Spleen (tissue), 11 donors: ENCODE measurements around the gene KDM8. TPM values are rescaled to one million over a fixed set of nuclear protein-coding genes. Genes with fewer than 3 reads are reported as not detected.

Source experiments
- DNase-seq: peaks from one replicate; pipeline ENCODE4 v3.0.0-alpha.2; 2020
- H3K27ac ChIP-seq, 8 donors: fragments of 200-600 bp; sonication (generic) in 7 of 8; 1 replicate in 4 of 8; 2 replicates in 4 of 8; pipeline versions ENCODE4 v1.5.0 to v1.8.0; 2016 to 2021; ENCODE audit warnings: inconsistent platforms in 4 of 8, mild to moderate bottlenecking in 4 of 8, moderate library complexity in 1 of 8
- H3K27me3 ChIP-seq, 7 donors: fragments of 200-600 bp; sonication (generic) in 6 of 7; replicated peaks in 1 of 7; 1 replicate in 4 of 7; 2 replicates in 3 of 7; pipeline versions ENCODE4 v1.5.0 to v1.8.0; 2016 to 2021; ENCODE audit warnings: inconsistent platforms in 3 of 7, mild to moderate bottlenecking in 1 of 7
- H3K36me3 ChIP-seq, 6 donors: fragments of 200-600 bp; sonication (generic) in 5 of 6; 1 replicate in 4 of 6; 2 replicates in 2 of 6; pipeline versions ENCODE4 v1.5.0 to v1.8.0; 2016 to 2021; ENCODE audit warnings: inconsistent platforms in 2 of 6
- H3K4me1 ChIP-seq, 6 donors: fragments of 200-600 bp; sonication (generic) in 5 of 6; 1 replicate in 3 of 6; 2 replicates in 3 of 6; pipeline versions ENCODE4 v1.5.0 to v1.8.0; 2016 to 2021; ENCODE audit warnings: inconsistent platforms in 3 of 6
- H3K4me3 ChIP-seq, 8 donors: fragments of 200-600 bp; sonication (generic) in 7 of 8; 1 replicate in 4 of 8; 2 replicates in 4 of 8; pipeline versions ENCODE4 v1.5.0 to v1.8.0; 2016 to 2021; ENCODE audit warnings: inconsistent platforms in 4 of 8, mild to moderate bottlenecking in 4 of 8, moderate library complexity in 2 of 8
- H3K9me3 ChIP-seq, 8 donors: fragments of 200-600 bp; sonication (generic) in 7 of 8; 1 replicate in 4 of 8; 2 replicates in 4 of 8; pipeline versions ENCODE4 v1.5.0 to v1.8.0; 2016 to 2021; ENCODE audit warnings: inconsistent platforms in 4 of 8
- POLR2A ChIP-seq, 3 donors: fragments of 450-650 bp; IDR thresholded peaks; one replicate each; pipeline ENCODE4 v1.5.1; 2017; ENCODE audit warnings: antibody characterized with exemption in 3 of 3, mild to moderate bottlenecking in 1 of 3
- POLR2AphosphoS5 ChIP-seq, 3 donors: sonication (generic); formaldehyde crosslinking; IDR thresholded peaks; one replicate each; pipeline ENCODE4 v1.5.1; 2017; ENCODE audit warnings: antibody characterized with exemption in 3 of 3
- WGBS, 5 donors: extraction: QIAGEN DNeasy Blood & Tissue Kit in 3 of 5; methylation state at CpG; one replicate each; pipeline versions ENCODE4 v1.1.5 to v1.1.7; 2013 to 2018; 5-methylcytosine and 5-hydroxymethylcytosine counted together
- intact Hi-C: fragments of 100-400 bp; cut with DNase I; formaldehyde crosslinking; loops from one replicate; pipeline ENCODE4 v1.15.0; 2023; ENCODE audit warnings: low total_unique reads
- polyA plus RNA-seq, 3 donors: library from polyadenylated mRNA; stranded (reverse); fragments of 200-250 nt; gene quantifications; one replicate each; pipeline ENCODE4 v1.2.1, GENCODE V29; 2013
- total RNA-seq, 7 donors: library from RNA; depleted of rRNA in 3 of 7; stranded (reverse); fragments of >200 nt in 3 of 7; fragmentation: NEBNext Ultra II Directional in 4 of 7; extraction: Animal tissue kit (Norgen Biotek cat#: 25700) in 4 of 7; gene quantifications; one replicate each; pipeline versions ENCODE4 v1.1.0 to v1.2.1, GENCODE V29; 2016 to 2021
- TF ChIP-seq, protein P1 (sequence below), 11 experiments: fragments of 200-600 bp in 7 of 11; fragments of 450-650 bp in 4 of 11; sonication (generic) in 4 of 11; IDR thresholded peaks in 8 of 11; conservative IDR thresholded peaks in 3 of 11; 1 replicate in 7 of 11; 2 replicates in 4 of 11; pipeline versions ENCODE4 v1.4.0 to v1.8.0; 2016 to 2021; ENCODE audit warnings: antibody characterized with exemption in 11 of 11, inconsistent platforms in 4 of 11, mild to moderate bottlenecking in 1 of 11
- donor health status: healthy with polysubstance abuse.
- donor health status: DM: no; HTN: no; CAD: no; lungs with moderate emphysema.
- donor health status: DM: no; HTN: no; CAD: no.
- donor health status: Bipolar disorder and iron deficiency.
- donor health status: healthy.
- donor health status: DM: no; HTN: no; CAD: no.
- donor health status: DM: yes; HTN: yes; CAD: no.

KDM8 gene
- total and polyA plus RNA-seq, 10 donors, result 5.2 to 14.7 (median 9.6) TPM

DNA sequence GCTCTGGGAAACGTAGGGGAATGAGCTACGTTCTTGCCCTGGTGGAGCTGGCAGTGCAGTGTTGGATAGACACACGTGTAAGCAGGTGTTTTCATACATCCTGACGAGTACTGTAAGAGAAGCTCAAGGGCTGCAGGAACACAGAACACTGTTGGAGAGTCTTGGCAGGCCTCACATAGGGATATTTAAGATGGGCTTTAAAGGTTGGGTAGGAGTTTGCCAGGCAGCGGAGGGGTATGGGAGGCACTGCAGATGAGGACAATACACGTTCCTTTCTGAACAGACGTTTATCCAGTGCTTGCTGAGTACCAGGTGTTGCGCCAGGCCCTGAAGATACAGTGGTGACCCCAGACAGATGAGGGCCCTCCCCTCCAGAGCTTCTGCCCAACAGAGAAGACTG is 6.3 kb downstream of the KDM8 start:
- WGBS, 5 donors, result 90 to 95% (median 94%) methylated on average over 8 of the region's 8 CpGs
- H3K27ac ChIP-seq, result no peak overlapping the region
- no peak for TF ChIP-seq POLR2A (IDR thresholded peaks at IDR 0.05)
- DNase-seq, result no peak
- peaks cover 2 to 16% (median 6%) of the 10 kb centered on the region in 6 donors for H3K4me1 ChIP-seq
- intact Hi-C loops, result no loop called here
- no peak overlapping the region for H3K4me3 ChIP-seq
- no peaks in the 10 kb centered on the region for H3K9me3 ChIP-seq
- H3K36me3 ChIP-seq, result peaks cover 3 to 68% (median 31%) of the 10 kb centered on the region in 6 donors
- no peaks in the 10 kb centered on the region for H3K27me3 ChIP-seq

DNA sequence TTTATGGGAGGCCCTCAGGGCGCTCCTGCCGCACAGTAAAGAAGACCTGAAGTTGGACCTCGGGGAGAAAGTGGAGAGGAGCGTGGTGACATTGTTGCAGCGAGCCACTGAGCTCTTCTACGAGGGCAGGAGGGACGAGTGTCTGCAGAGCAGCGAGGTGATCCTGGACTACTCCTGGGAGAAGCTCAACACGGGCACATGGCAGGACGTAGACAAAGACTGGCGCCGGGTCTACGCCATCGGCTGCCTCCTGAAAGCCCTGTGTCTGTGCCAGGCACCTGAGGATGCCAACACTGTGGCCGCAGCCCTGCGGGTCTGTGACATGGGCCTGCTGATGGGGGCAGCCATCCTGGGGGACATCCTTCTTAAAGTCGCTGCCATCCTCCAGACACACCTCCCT is 6.8 kb downstream of the KDM8 start:
- peaks cover 0 to 10% (median under 1%) of the 10 kb centered on the region in 6 donors for H3K4me1 ChIP-seq
- 92 to 97% (median 96%) methylated on average over 14 to 17 of the region's 17 CpGs for WGBS, 5 donors
- no peaks in the 10 kb centered on the region for H3K9me3 ChIP-seq
- TF ChIP-seq POLR2AphosphoS5 (IDR thresholded peaks at IDR 0.05) (no peak), POLR2A (IDR thresholded peaks at IDR 0.05) (no peak)
- TF ChIP-seq, protein P1, sequence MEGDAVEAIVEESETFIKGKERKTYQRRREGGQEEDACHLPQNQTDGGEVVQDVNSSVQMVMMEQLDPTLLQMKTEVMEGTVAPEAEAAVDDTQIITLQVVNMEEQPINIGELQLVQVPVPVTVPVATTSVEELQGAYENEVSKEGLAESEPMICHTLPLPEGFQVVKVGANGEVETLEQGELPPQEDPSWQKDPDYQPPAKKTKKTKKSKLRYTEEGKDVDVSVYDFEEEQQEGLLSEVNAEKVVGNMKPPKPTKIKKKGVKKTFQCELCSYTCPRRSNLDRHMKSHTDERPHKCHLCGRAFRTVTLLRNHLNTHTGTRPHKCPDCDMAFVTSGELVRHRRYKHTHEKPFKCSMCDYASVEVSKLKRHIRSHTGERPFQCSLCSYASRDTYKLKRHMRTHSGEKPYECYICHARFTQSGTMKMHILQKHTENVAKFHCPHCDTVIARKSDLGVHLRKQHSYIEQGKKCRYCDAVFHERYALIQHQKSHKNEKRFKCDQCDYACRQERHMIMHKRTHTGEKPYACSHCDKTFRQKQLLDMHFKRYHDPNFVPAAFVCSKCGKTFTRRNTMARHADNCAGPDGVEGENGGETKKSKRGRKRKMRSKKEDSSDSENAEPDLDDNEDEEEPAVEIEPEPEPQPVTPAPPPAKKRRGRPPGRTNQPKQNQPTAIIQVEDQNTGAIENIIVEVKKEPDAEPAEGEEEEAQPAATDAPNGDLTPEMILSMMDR (IDR thresholded peaks at IDR 0.05 in 8 of 11, conservative IDR thresholded peaks at IDR 0.05 in 3 of 11), result no peak
- H3K27ac ChIP-seq, result no peak overlapping the region
- DNase-seq, result no peak
- intact Hi-C loops, result no loop called here
- no peak overlapping the region for H3K4me3 ChIP-seq
- peaks cover 3 to 74% (median 37%) of the 10 kb centered on the region in 6 donors for H3K36me3 ChIP-seq
- H3K27me3 ChIP-seq, result no peaks in the 10 kb centered on the region

DNA sequence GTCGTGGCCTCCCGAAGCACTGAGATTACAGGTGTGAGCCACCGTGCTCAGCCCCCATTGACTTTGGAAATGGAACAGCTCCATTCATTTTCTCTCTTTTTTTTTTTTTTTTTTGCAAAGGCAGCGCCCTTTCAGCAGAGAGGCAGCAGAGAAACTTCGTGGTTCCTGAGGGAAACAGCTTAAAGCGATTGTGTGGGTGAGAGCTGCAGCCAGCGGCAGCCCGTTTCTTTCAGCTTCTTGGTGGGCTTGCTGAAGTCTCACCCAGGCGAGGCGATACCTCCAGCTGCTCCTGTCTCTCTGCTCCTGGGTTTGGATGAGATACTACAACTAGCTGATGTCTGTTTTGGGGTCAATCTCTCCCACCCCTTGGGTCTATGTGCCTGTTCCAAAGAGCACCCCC is 7.7 kb downstream of the KDM8 start:
- Histone ChIP-seq H3K4me3 (no peak overlapping the region), H3K4me1 (peaks cover 0 to 2% (median 0%) of the 10 kb centered on the region in 6 donors), H3K27me3 (no peaks in the 10 kb centered on the region), H3K36me3 (peaks cover 3 to 82% (median 46%) of the 10 kb centered on the region in 6 donors), H3K27ac (no peak overlapping the region), H3K9me3 (no peaks in the 10 kb centered on the region)
- WGBS, 5 donors, result 81 to 92% (median 88%) methylated on average over 10 of the region's 10 CpGs
- no peak for DNase-seq
- TF ChIP-seq, protein P1 (IDR thresholded peaks at IDR 0.05 in 8 of 11, conservative IDR thresholded peaks at IDR 0.05 in 3 of 11), result no peak
- TF ChIP-seq POLR2A (IDR thresholded peaks at IDR 0.05) (no peak), POLR2AphosphoS5 (IDR thresholded peaks at IDR 0.05) (no peak)
- intact Hi-C loops, result no loop called here

DNA sequence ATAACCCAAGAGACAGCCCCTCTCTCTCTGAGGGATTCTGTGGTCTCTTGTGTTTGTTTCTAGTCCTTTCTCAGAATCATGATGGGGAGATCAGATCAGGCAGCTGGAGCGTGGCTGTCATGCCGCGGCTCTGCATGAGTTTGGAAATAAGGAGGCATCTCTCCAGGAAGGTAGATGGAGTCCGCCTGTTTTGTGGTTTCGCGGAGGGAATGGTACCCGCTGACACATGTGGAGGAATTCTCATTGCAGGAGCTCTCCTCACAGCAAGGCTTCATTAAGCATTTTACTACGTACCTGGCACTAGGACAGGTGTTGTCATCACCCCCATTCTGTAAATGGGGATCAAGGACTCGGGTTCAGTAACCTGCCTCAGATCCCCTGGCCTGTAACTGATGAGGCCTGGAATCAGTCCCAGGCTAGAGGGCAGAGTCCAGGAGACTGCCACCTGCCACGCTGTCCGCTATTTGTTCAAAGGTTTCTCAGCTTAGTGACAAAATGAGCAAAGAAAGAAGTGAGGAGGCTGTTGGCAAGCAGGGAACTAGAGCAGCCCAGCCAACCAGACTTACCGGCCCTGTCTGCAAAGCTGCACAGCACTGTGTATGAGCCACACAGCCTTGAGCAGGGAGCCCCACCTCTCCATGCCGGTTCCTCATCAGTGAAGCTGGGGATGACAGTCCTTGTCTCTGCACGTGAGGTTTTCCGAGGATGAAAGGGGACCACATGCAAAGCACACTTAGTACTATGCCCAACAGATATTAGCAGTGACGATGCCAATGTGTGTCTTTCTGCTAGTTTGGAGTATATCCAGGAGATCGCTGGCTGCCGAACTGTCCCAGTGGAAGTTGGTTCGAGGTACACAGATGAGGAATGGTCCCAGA is 11.0 kb downstream of the KDM8 start:
- DNase-seq, result peak; percentile 45
- intact Hi-C loops, result no loop called here
- peaks cover 3 to 98% (median 63%) of the 10 kb centered on the region in 6 donors for H3K36me3 ChIP-seq
- 92 to 96% (median 96%) methylated on average over 19 of the region's 19 CpGs for WGBS, 5 donors
- TF ChIP-seq POLR2A (IDR thresholded peaks at IDR 0.05), result no peak
- TF ChIP-seq, protein P1 (IDR thresholded peaks at IDR 0.05 in 8 of 11, conservative IDR thresholded peaks at IDR 0.05 in 3 of 11), result no peak
- no peak for TF ChIP-seq POLR2AphosphoS5 (IDR thresholded peaks at IDR 0.05)
- no peaks in the 10 kb centered on the region for H3K4me1 ChIP-seq
- no peaks in the 10 kb centered on the region for H3K9me3 ChIP-seq
- H3K4me3 ChIP-seq, result no peak overlapping the region
- H3K27me3 ChIP-seq, result no peaks in the 10 kb centered on the region
- no peak overlapping the region for H3K27ac ChIP-seq
